Activated CD8-positive, alpha-beta T cell treated with anti-CD3 and anti-CD28 coated beads, Interleukin-2, amount 10 ng/mL, durations not matched to agents 7 days and 5 days (primary cell): ENCODE measurements around the gene CACFD1. TPM values are rescaled to one million over a fixed set of nuclear protein-coding genes. Genes with fewer than 3 reads are reported as not detected.

Source experiments
- ATAC-seq: fragments of 150-1000 bp; cut with Tn5 transposase; one replicate; pipeline ENCODE4 v1.10.0; 2021; ENCODE audit warnings: moderate library complexity
- CTCF ChIA-PET: fragments of 350-600 bp; sonication (Branson Sonifier 250); formaldehyde crosslinking; loops from one replicate; lab custom pipeline; 2021; ENCODE audit warnings: antibody characterized with exemption; lab: Charles Lee
- POLR2A ChIA-PET: fragments of 350-600 bp; sonication (Branson Sonifier 250); formaldehyde crosslinking; loops from one replicate; lab custom pipeline; 2021; ENCODE audit warnings: antibody characterized with exemption; lab: Charles Lee
- DNase-seq: peaks from one replicate; pipeline ENCODE4 v3.0.0-alpha.2; 2020
- H3K27ac Mint-ChIP-seq: one replicate; pipeline ENCODE4 v1.8.0; 2021; ENCODE audit warnings: mild to moderate bottlenecking, mixed read lengths
- H3K27me3 Mint-ChIP-seq: one replicate; pipeline ENCODE4 v1.8.0; 2021; ENCODE audit warnings: low read depth, mixed read lengths
- H3K36me3 Mint-ChIP-seq: one replicate; pipeline ENCODE4 v1.8.0; 2021; ENCODE audit warnings: low read depth, mixed read lengths
- H3K4me1 Mint-ChIP-seq: one replicate; pipeline ENCODE4 v1.8.0; 2021; ENCODE audit warnings: low read depth, mixed read lengths
- H3K4me3 Mint-ChIP-seq: one replicate; pipeline ENCODE4 v1.8.0; 2021; ENCODE audit warnings: mild to moderate bottlenecking, mixed read lengths
- H3K9me3 Mint-ChIP-seq: one replicate; pipeline ENCODE4 v1.8.0; 2022; ENCODE audit warnings: mixed read lengths; ENCODE audit not compliant: insufficient read depth
- total RNA-seq, 2 experiments: library from RNA; stranded (reverse); gene quantifications; one replicate each; pipeline ENCODE4 v1.2.3, GENCODE V29; 2021

CACFD1 gene
- total RNA-seq, 2 experiments from 2014 or later = 1.3 to 2.4 TPM

GRCh38 chr9:133477461-133477860, 17.7 kb downstream of the CACFD1 start:
- no peak overlapping the region for H3K27ac Mint-ChIP-seq
- H3K4me1 Mint-ChIP-seq = peaks cover 30% of the 10 kb centered on the region
- DNase-seq (no peak), ATAC-seq (no peak)
- peak overlapping the region; percentile 79 for H3K4me3 Mint-ChIP-seq
- H3K36me3 Mint-ChIP-seq = no peaks in the 10 kb centered on the region
- peaks cover 7% of the 10 kb centered on the region for H3K27me3 Mint-ChIP-seq
- POLR2A ChIA-PET = interaction anchor here (0.7 to 2.0 kb wide), 2 partner anchors 129 to 1402 kb away, joined by 3 to 9 read pairs; partner anchors contain the start of genes MED22 and RPL7A
- H3K9me3 Mint-ChIP-seq = no peaks in the 10 kb centered on the region
- CTCF ChIA-PET = interaction anchor here (1.6 kb wide), 1 partner anchor 10 kb away, joined by 4 read pairs; no protein-coding TSS in a partner anchor

- peak; percentile 14 for ATAC-seq
- ChIA-PET CTCF (interaction anchor here (1.0 to 1.8 kb wide), 3 partner anchors 10 to 61 kb away, joined by 4 read pairs; partner anchors contain the start of genes CACFD1 and REXO4), POLR2A (interaction anchor here (0.6 to 2.0 kb wide), 5 partner anchors 20 to 148 kb away, joined by 3 to 9 read pairs (median 5); partner anchors contain the start of genes MED22 and RPL7A)
- Mint-ChIP-seq H3K4me3 (peak overlapping the region; percentile 79), H3K4me1 (peaks cover 30% of the 10 kb centered on the region), H3K27ac (peak overlapping the region; percentile 74), H3K9me3 (no peaks in the 10 kb centered on the region), H3K27me3 (peaks cover 9% of the 10 kb centered on the region), H3K36me3 (no peaks in the 10 kb centered on the region)
- DNase-seq = peak; percentile 49
These were observed 18.4 kb downstream of the CACFD1 start for GRCh38 chr9:133477992-133478850.

GRCh38 chr9:133478851-133479711, 19.3 kb downstream of the CACFD1 start, which contains the start of gene SLC2A6:
Gene SLC2A6, minus strand, starts transcription at chr9:133479099. Its CDS starts 40 bp downstream, at chr9:133479059.
- Mint-ChIP-seq H3K27ac (peak within 1 kb of the TSS; percentile 78), H3K4me1 (peaks cover 27% of the 10 kb centered on the region), H3K27me3 (peaks cover 12% of the 10 kb centered on the region), H3K36me3 (no peaks in the 10 kb centered on the region), H3K4me3 (peak within 1 kb of the TSS; percentile 79), H3K9me3 (no peaks in the 10 kb centered on the region)
- ATAC-seq = peak; percentile 99
- CTCF ChIA-PET = interaction anchor here (1.0 to 1.8 kb wide), 4 partner anchors 9 to 109 kb away, joined by 4 read pairs; partner anchors contain the start of genes CACFD1 and REXO4
- DNase-seq = peak; percentile 90
- POLR2A ChIA-PET = interaction anchor here (1.1 to 2.0 kb wide), 5 partner anchors 20 to 148 kb away, joined by 3 to 9 read pairs (median 5); partner anchors contain the start of genes MED22, RPL7A and SURF1

GRCh38 chr9:133483611-133484010, 23.8 kb downstream of the CACFD1 start:
- ChIA-PET CTCF (interaction anchor here (2.1 kb wide), 1 partner anchor 298 kb away, joined by 8 read pairs; no protein-coding TSS in a partner anchor), POLR2A (interaction anchor here (0.7 kb wide), 1 partner anchor 112 kb away, joined by 4 read pairs; no protein-coding TSS in a partner anchor)
- no peaks in the 10 kb centered on the region for H3K36me3 Mint-ChIP-seq
- peaks cover 14% of the 10 kb centered on the region for H3K27me3 Mint-ChIP-seq
- DNase-seq (no peak), ATAC-seq (no peak)
- H3K9me3 Mint-ChIP-seq = no peaks in the 10 kb centered on the region
- peaks cover 21% of the 10 kb centered on the region for H3K4me1 Mint-ChIP-seq
- no peak overlapping the region for H3K27ac Mint-ChIP-seq
- H3K4me3 Mint-ChIP-seq = no peak overlapping the region

- ATAC-seq = no peak
- ChIA-PET POLR2A (interaction anchor here (1.0 kb wide), 1 partner anchor 22 kb away, joined by 4 read pairs; no protein-coding TSS in a partner anchor), CTCF (interaction anchor here (1.0 to 2.1 kb wide), 3 partner anchors 68 to 299 kb away, joined by 3 to 10 read pairs (median 8); no protein-coding TSS in a partner anchor)
- H3K27ac Mint-ChIP-seq = no peak overlapping the region
- H3K36me3 Mint-ChIP-seq = no peaks in the 10 kb centered on the region
- no peaks in the 10 kb centered on the region for H3K9me3 Mint-ChIP-seq
- peaks cover 15% of the 10 kb centered on the region for H3K4me1 Mint-ChIP-seq
- no peak overlapping the region for H3K4me3 Mint-ChIP-seq
- peaks cover 16% of the 10 kb centered on the region for H3K27me3 Mint-ChIP-seq
- no peak for DNase-seq
These were observed 25.1 kb downstream of the CACFD1 start for GRCh38 chr9:133484671-133485437.

GRCh38 chr9:133485531-133486260, 25.9 kb downstream of the CACFD1 start:
- DNase-seq (peak; percentile 54), ATAC-seq (peak; percentile 74)
- no peaks in the 10 kb centered on the region for H3K9me3 Mint-ChIP-seq
- H3K27me3 Mint-ChIP-seq = peaks cover 15% of the 10 kb centered on the region
- H3K4me1 Mint-ChIP-seq = peaks cover 13% of the 10 kb centered on the region
- ChIA-PET CTCF (interaction anchor here (1.0 to 2.2 kb wide), 12 partner anchors 9 to 464 kb away, joined by 3 to 20 read pairs (median 6); partner anchors contain the start of genes MED22 and RPL7A), POLR2A (interaction anchor here (1.0 to 1.6 kb wide), 3 partner anchors 23 to 137 kb away, joined by 4 to 5 read pairs (median 4); partner anchors contain the start of genes MED22 and RPL7A)
- peak overlapping the region; percentile 83 for H3K27ac Mint-ChIP-seq
- peak overlapping the region; percentile 53 for H3K4me3 Mint-ChIP-seq
- H3K36me3 Mint-ChIP-seq = no peaks in the 10 kb centered on the region

- H3K4me1 Mint-ChIP-seq = peaks cover 13% of the 10 kb centered on the region
- H3K27ac Mint-ChIP-seq = no peak overlapping the region
- DNase-seq (no peak), ATAC-seq (no peak)
- peaks cover 10% of the 10 kb centered on the region for H3K27me3 Mint-ChIP-seq
- H3K36me3 Mint-ChIP-seq = no peaks in the 10 kb centered on the region
- H3K9me3 Mint-ChIP-seq = no peaks in the 10 kb centered on the region
- CTCF ChIA-PET = interaction anchor here (0.6 to 2.2 kb wide), 15 partner anchors 8 to 301 kb away, joined by 3 to 20 read pairs (median 5); partner anchors contain the start of genes MED22, RPL7A and SLC2A6
- no peak overlapping the region for H3K4me3 Mint-ChIP-seq
- POLR2A ChIA-PET = interaction anchor here (1.6 kb wide), 1 partner anchor 22 kb away, joined by 4 read pairs; no protein-coding TSS in a partner anchor
These were observed 27.6 kb downstream of the CACFD1 start for GRCh38 chr9:133487331-133487725.

- Mint-ChIP-seq H3K27me3 (peaks cover 5% of the 10 kb centered on the region), H3K27ac (no peak overlapping the region), H3K4me3 (no peak overlapping the region), H3K9me3 (no peaks in the 10 kb centered on the region), H3K36me3 (no peaks in the 10 kb centered on the region), H3K4me1 (peaks cover 13% of the 10 kb centered on the region)
- ChIA-PET POLR2A (no interaction called here), CTCF (interaction anchor here (1.0 to 1.6 kb wide), 3 partner anchors 10 to 303 kb away, joined by 4 read pairs; partner anchors contain the start of gene SLC2A6)
- DNase-seq (no peak), ATAC-seq (no peak)
These were observed 29.0 kb downstream of the CACFD1 start for GRCh38 chr9:133488686-133489252.

- Mint-ChIP-seq H3K9me3 (no peaks in the 10 kb centered on the region), H3K4me1 (peaks cover 13% of the 10 kb centered on the region), H3K36me3 (no peaks in the 10 kb centered on the region), H3K27me3 (peaks cover 3% of the 10 kb centered on the region), H3K4me3 (no peak overlapping the region), H3K27ac (peak overlapping the region; percentile 5)
- ChIA-PET CTCF (no interaction called here), POLR2A (no interaction called here)
- DNase-seq (no peak), ATAC-seq (no peak)
These were observed 29.7 kb downstream of the CACFD1 start for GRCh38 chr9:133489253-133490190.
